NOMO-1 treated with DMSO at 0.1 percent for 48 hours (cell line): ENCODE results near the gene PLCH1.

ENCODE experiments used
- DNase-seq: peaks from one replicate; lab custom pipeline; 2025; ENCODE audit not compliant: unreplicated experiment; lab: John Stamatoyannopoulos, UW

Gene PLCH1

GRCh38 chr3:155746703-155747102 is 1.8 kb upstream of the PLCH1 start:
- no peak for DNase-seq

GRCh38 chr3:155745795-155746550 is 1.1 kb upstream of the PLCH1 start:
- DNase-seq = no peak

- no peak for DNase-seq
Measured at GRCh38 chr3:155744010-155744625, 753 bp downstream of the PLCH1 start.

GRCh38 chr3:155743606-155744005 is 1.3 kb downstream of the PLCH1 start:
- DNase-seq = no peak

GRCh38 chr3:155742349-155742965 is 2.4 kb downstream of the PLCH1 start:
- DNase-seq = no peak

GRCh38 chr3:155741603-155742002 is 3.3 kb downstream of the PLCH1 start:
- no peak for DNase-seq

GRCh38 chr3:155741101-155741500 is 3.8 kb downstream of the PLCH1 start:
- no peak for DNase-seq

GRCh38 chr3:155739154-155739553 is 5.7 kb downstream of the PLCH1 start:
- no peak for DNase-seq

GRCh38 chr3:155738580-155739076 is 6.2 kb downstream of the PLCH1 start:
- no peak for DNase-seq

GRCh38 chr3:155737844-155738460 is 6.9 kb downstream of the PLCH1 start:
- peak; percentile 85 for DNase-seq

GRCh38 chr3:155736381-155736780 is 8.5 kb downstream of the PLCH1 start:
- DNase-seq = no peak

GRCh38 chr3:155730843-155731242 is 14.0 kb downstream of the PLCH1 start:
- no peak for DNase-seq

- no peak for DNase-seq
Measured at GRCh38 chr3:155727836-155728235, 17.0 kb downstream of the PLCH1 start.

GRCh38 chr3:155714295-155714718 is 30.6 kb downstream of the PLCH1 start:
- DNase-seq = no peak

GRCh38 chr3:155712008-155712407 is 32.9 kb downstream of the PLCH1 start:
- no peak for DNase-seq

- DNase-seq = no peak
Measured at GRCh38 chr3:155704771-155705559, 39.9 kb downstream of the PLCH1 start.

- DNase-seq = no peak
Measured at GRCh38 chr3:155704061-155704460, 40.8 kb downstream of the PLCH1 start.

GRCh38 chr3:155702745-155703591 is 41.9 kb downstream of the PLCH1 start:
- no peak for DNase-seq

GRCh38 chr3:155701882-155702465 is 42.9 kb downstream of the PLCH1 start:
- DNase-seq = peak; percentile 76

GRCh38 chr3:155697542-155697941 is 47.3 kb downstream of the PLCH1 start:
- no peak for DNase-seq
